ENCODE results near the gene CNTROB. TPM values are rescaled to one million over a fixed set of nuclear protein-coding genes. Genes with fewer than 3 reads are reported as not detected.

CNTROB gene
- total and polyA plus RNA-seq, 10 of the 15 experiments (the other 5 are each of a cell fraction or from before 2014, with no cell fraction given) = 2.0 to 36.2 (median 28.2) TPM

GRCh38 chr17:7959503-7960253 lies 27.7 kb downstream of the CNTROB start:
- no peaks in the 10 kb centered on the region for H4K20me1 ChIP-seq (ENCODE audit: control insufficient read depth, insufficient read depth)
- 52% methylated on average over 9 of the region's 9 CpGs for WGBS (ENCODE audit: insufficient coverage, insufficient replicate concordance, low lambda C conversion rate, missing lambda C conversion rate)
- no peak overlapping the region for H2AFZ ChIP-seq (ENCODE audit: control insufficient read depth, low read depth, low read length)
- H3K9ac ChIP-seq (ENCODE audit: control insufficient read depth, insufficient read depth, low read length) = no peak overlapping the region
- ChIA-PET RAD21 (ENCODE audit: unreplicated experiment) (interaction anchor here (0.6 kb wide), 1 partner anchor 75 kb away, joined by 3 read pairs; no protein-coding TSS in a partner anchor), CTCF (no interaction called here), POLR2A (no interaction called here), SMC1A (ENCODE audit: uncharacterized antibody, unreplicated experiment) (no interaction called here)
- H3K4me1 ChIP-seq (ENCODE audit: control insufficient read depth, insufficient read depth, low read length) = no peaks in the 10 kb centered on the region
- H3K79me2 ChIP-seq (ENCODE audit: control insufficient read depth, insufficient read depth, low read length) = no peaks in the 10 kb centered on the region
- in situ Hi-C loops (cut with MboI) (no loop called here), intact Hi-C loops (cut with micrococcal nuclease; ENCODE audit: unreplicated experiment) (no loop called here)
- TF ChIP-seq USF1 (IDR thresholded peaks at IDR 0.05; ENCODE audit: borderline replicate concordance, extremely low read length, insufficient read depth, low read depth, low read length) = no peak
- no peak for TF ChIP-seq POLR2A (IDR thresholded peaks at IDR 0.05; ENCODE audit: low read depth, low read length)
- no TSS peak for BruUV-seq (replicated peaks)
- H3K27me3 ChIP-seq (replicated peaks in 1 of 2; ENCODE audit: control insufficient read depth in 2 of 2, insufficient read depth in 2 of 2, low read length in 1 of 2) = no peaks in the 10 kb centered on the region
- no peak for ATAC-seq
- no peaks in the 10 kb centered on the region for H3K36me3 ChIP-seq (ENCODE audit: control insufficient read depth in 2 of 2, insufficient read depth in 2 of 2, low read length in 1 of 2)
- no peak for DNase-seq (ENCODE audit: low read depth, low spot score)
- no peak overlapping the region for H3K4me3 ChIP-seq
- FAIRE-seq = no peak
- H3K9me3 ChIP-seq (replicated peaks; ENCODE audit: control insufficient read depth, insufficient read depth, low read length) = no peaks in the 10 kb centered on the region
- no peak overlapping the region for H3K4me2 ChIP-seq (ENCODE audit: control insufficient read depth, insufficient read depth)
- no peak overlapping the region for H3K27ac ChIP-seq (ENCODE audit: control insufficient read depth, insufficient read depth)

GRCh38 chr17:7961421-7961820 lies 29.4 kb downstream of the CNTROB start:
- CTCF ChIA-PET = no interaction called here
- H4K20me1 ChIP-seq (ENCODE audit: control insufficient read depth, insufficient read depth) = no peaks in the 10 kb centered on the region
- no peak overlapping the region for H3K4me2 ChIP-seq (ENCODE audit: control insufficient read depth, insufficient read depth)
- 10% methylated on average over 2 of the region's 2 CpGs for WGBS (ENCODE audit: insufficient coverage, insufficient replicate concordance, low lambda C conversion rate, missing lambda C conversion rate)
- H3K36me3 ChIP-seq (ENCODE audit: control insufficient read depth in 2 of 2, insufficient read depth in 2 of 2, low read length in 1 of 2) = no peaks in the 10 kb centered on the region
- no peaks in the 10 kb centered on the region for H3K4me1 ChIP-seq (ENCODE audit: control insufficient read depth, insufficient read depth, low read length)
- DNase-seq (ENCODE audit: low read depth, low spot score) = no peak
- no peak overlapping the region for H2AFZ ChIP-seq (ENCODE audit: control insufficient read depth, low read depth, low read length)
- POLR2A ChIA-PET = interaction anchor here (0.7 kb wide), 1 partner anchor 46 kb away, joined by 3 read pairs; no protein-coding TSS in a partner anchor
- no peak overlapping the region for H3K27ac ChIP-seq (ENCODE audit: control insufficient read depth, insufficient read depth)
- intact Hi-C loops (cut with micrococcal nuclease; ENCODE audit: unreplicated experiment) = no loop called here
- no peaks in the 10 kb centered on the region for H3K79me2 ChIP-seq (ENCODE audit: control insufficient read depth, insufficient read depth, low read length)
- H3K9me3 ChIP-seq (replicated peaks; ENCODE audit: control insufficient read depth, insufficient read depth, low read length) = no peaks in the 10 kb centered on the region
- H3K9ac ChIP-seq (ENCODE audit: control insufficient read depth, insufficient read depth, low read length) = no peak overlapping the region
- no TSS peak for BruUV-seq (replicated peaks)
- no peaks in the 10 kb centered on the region for H3K27me3 ChIP-seq (replicated peaks in 1 of 2; ENCODE audit: control insufficient read depth in 2 of 2, insufficient read depth in 2 of 2, low read length in 1 of 2)
- RAD21 ChIA-PET (ENCODE audit: unreplicated experiment) = no interaction called here
- FAIRE-seq = no peak
- SMC1A ChIA-PET (ENCODE audit: uncharacterized antibody, unreplicated experiment) = no interaction called here
- ATAC-seq = no peak
- H3K4me3 ChIP-seq = no peak overlapping the region
- in situ Hi-C loops (cut with MboI) = no loop called here
- TF ChIP-seq HSF1 (IDR thresholded peaks at IDR 0.05; ENCODE audit: low read depth, low read length) (no peak), USF1 (IDR thresholded peaks at IDR 0.05; ENCODE audit: borderline replicate concordance, extremely low read length, insufficient read depth, low read depth, low read length) (no peak), USF2 (IDR thresholded peaks at IDR 0.05; ENCODE audit: borderline replicate concordance, low read depth, low read length) (no peak), RFX5 (IDR thresholded peaks at IDR 0.05; ENCODE audit: low read depth, low read length) (no peak), ZNF207 (IDR thresholded peaks at IDR 0.05; ENCODE audit: borderline replicate concordance) (no peak), POLR2AphosphoS2 (IDR thresholded peaks at IDR 0.05; ENCODE audit: low read depth, low read length) (no peak), TARDBP (IDR thresholded peaks at IDR 0.05; ENCODE audit: borderline replicate concordance) (no peak), RELB (IDR thresholded peaks at IDR 0.05; ENCODE audit: low read depth) (no peak), FOXM1 (IDR thresholded peaks at IDR 0.05; ENCODE audit: low read depth, low read length) (no peak)
